HG03469 (cell line): ENCODE data around the gene TOP2A.

Experiments used
- ATAC-seq: cut with Tn5 transposase; IDR thresholded peaks from one replicate; pipeline ENCODE4 v1.9.1; 2021; ENCODE audit warnings: mild to moderate bottlenecking, moderate library complexity, moderate number of reproducible peaks; ENCODE audit not compliant: unreplicated experiment

TOP2A gene

DNA sequence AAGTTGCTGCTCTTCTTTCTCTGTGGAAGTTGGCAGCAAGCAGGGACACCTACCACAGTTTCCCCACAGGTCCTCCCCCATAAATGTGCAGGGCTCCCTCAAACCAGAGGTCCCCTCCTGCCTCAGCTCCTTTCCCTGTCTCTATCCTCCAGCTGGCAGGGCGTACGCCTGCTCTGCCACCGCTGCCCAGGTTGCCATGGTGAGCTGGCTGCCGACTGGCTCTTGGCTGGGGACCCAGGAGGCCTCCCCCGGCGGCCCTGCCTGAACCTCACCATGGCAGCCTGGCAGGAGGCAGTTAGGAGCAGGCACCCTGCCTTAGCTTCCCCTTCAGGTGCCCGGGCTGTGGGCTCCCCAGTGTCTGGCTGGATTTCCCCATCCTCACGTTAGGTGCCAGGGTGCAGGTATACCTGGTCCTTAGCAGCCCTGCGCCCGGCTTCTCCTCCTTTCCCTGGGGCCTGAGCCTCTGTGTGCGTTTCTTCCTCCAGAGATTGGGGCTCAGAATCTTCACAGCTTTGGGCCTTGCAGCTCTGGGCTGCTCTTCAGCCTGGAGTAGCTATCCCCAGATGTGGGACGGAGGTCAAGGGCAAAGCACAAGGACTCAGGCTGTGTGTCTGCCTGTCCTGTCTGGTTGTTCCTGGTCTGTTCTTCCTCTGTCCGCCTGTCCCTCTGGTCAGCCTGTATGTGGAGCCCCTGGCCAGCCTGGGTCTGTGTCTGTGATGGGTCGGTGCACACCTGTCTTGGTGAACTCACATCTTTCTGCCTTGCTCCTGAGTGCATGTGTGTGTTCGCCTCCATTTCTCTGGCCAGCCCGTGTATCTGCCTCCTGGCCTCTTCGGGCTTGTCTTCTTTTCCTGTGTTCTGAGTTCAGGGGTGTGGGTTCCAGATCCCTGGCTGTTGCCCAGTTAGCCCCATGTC is 68.9 kb downstream of the TOP2A start:
- ATAC-seq = no peak

DNA sequence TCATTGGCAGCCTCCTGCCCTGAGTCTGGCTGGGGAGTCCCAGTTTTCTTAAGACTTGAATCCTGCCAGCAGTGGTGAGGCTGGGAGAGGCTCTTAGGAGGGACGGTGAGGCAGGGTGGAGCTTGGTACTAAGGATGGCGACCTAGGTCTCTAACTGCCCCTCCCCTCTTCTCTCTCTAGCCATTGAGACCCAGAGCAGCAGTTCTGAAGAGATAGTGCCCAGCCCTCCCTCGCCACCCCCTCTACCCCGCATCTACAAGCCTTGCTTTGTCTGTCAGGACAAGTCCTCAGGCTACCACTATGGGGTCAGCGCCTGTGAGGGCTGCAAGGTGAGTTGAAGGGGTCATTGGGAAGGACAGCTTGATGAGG is 69.6 kb downstream of the TOP2A start:
- ATAC-seq = no peak

DNA sequence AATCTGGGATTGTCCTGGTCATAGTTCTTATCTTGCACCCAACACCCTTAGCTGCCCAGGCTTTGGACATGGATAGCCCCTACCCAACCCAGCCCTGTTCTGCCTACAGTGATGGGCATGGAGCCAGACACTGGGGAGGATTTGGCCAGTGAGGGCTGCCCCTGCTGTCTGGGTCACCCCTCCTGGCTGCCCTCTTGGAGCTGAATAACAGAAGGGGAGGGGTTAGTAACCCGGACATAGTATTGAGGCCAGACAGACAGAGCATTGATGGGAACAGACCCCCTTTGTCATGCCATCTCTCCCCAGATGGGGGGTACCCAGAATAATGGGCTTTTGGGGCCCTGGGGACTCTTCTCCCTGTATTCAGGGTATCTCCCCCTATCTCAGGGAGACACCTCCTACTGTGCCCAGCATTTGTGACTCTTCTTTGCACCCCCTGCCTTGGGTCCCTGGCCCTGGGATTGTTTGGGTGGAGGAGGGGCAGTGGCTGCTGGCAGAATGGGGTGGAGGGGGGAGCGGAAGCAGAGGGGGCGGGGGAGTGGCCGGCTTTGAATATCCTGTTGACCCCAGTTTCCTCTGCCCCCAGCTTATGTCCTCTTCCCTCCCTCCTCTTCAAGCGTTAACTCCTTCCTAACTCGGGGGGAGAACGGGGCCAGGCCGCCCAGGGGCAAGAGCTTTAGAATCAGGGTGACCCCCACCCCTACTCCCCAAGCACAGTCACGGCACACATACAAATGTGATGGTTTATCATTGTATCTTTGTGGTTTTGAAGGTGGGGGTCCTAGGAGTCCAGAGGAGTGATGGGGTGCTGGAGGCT is 70.2 kb downstream of the TOP2A start:
- no peak for ATAC-seq

DNA sequence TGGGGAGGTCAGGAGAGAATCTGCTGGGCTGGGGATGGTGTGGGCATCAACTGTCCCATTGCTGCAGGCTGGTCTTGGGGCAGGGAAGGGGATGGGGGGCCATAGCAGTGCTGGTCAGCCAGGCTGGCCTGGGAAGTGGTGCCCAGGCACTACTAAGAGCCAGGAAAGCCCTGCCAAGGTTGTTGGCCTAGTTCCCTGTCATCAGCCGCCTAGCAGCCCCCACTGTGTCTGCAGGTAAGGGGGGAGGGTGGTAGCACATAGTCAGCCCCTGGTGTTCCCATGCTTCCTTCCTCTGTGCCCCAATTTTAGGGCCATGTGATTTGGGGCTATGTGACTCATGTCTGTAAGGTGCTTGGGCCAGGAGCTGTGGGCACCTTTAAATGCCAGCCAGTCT is 70.9 kb downstream of the TOP2A start:
- no peak for ATAC-seq

DNA sequence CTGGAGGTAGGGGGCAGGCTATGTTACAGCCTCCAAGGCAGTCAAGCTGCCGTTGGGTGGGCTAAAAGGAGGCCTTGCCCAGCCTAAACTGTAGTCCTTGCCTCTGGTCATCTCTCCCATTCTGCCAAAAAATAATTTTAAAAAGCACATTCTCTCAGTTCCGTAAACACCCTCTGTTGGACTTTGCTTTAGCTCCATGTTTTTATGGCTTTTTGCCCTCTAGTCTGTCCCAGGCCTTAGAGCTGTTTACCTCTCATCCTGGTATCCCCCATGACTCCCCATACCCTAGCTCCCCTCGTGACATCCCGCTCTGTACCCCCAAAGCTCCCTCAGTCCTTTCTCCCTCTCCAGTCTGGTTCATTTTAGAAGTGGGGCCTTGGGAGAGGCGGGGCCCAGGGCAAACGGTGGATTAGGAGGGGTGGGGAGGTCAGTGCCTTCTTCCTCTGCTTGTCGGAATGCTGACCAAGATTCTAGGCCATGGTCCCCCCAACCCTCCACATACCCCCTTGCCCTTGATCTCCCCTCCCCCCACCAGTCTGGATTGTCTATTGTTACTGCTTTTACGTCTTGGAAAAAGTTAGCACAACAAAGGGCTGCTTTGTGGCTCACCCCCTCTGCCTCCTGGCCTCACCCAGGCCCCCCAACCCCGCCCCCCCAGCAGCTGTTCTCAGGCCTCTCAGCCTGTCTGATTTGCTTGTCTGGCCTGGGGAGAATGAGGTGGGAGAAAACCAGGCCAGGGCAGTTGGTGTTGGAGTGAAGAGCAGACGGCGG is 71.5 kb downstream of the TOP2A start:
- no peak for ATAC-seq

DNA sequence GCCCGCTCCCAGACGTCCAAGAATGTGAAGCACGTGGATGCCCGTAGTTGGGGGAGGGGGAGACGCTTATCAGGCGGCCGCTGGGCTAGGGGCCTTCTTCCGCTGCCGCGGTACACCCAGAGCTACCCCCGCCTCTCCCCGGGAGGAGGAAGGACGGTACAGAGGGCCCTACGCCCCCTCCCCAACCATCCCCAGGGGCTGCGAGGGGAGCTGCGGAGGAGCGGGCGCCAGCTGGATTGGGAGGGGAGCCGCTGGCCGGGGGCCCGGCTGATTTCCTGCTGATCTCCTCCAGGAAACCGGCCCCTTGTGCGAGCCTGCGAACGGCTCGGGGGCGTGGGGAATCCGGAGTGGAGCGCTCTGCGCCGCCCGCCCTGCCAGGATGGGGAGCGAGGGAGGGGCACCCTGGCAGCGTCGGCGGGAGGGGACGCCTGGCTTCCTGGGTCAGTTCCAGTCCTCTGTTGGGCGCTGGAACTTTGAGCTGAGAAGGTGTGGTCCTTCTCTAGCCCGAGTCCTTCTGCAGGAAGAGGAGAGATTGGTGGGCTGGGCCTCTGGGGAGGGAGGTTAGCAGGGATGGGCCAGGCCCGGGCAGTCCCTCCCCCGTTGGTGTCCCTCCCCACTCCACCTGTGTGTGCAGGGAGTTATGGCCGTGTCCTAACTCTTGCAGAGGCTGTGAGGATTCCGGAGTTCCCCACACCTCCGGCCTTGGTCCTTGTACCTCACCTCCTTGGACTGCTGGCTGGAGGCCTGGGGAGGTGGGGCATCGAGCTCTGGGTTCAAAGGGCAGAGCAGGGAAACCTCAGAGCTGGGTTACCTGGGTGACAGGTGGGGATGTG is 72.3 kb downstream of the TOP2A start:
- ATAC-seq = no peak

DNA sequence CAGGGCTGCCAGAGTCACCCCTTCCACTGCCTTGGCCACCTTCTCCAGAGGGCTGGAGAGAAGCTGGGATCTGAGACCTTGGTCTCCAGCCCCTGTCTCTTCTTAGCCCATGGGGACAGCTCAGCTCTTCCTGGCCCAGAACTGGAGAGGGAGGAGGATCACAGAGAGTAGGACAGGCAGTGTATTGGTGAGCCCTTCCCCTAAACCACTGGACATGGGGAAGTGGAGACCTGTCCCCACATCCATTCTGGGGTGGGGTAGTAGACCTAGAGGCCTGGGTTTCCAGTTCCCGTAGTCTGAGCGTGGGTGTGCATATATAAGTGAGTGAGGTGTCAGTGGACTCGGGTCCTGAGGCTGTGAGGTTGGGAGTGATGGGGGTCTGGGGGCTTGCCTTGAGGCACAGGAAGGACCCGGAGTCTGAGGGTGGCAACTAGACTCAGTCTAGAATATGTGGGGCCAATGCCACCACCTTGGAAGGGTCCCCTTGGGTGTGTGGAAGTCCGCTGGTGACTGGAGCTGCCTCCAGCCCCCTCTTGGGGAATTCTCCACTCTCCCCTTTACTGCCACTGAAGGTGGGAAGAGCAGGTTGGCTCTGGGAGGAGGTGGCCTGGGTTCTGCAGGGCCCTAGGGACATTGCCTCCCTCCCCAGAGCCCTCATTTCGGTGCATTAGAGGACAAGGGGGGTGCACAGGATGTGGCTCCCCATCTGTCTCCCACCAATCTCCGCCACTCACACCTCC is 73.1 kb downstream of the TOP2A start:
- ATAC-seq = no peak

DNA sequence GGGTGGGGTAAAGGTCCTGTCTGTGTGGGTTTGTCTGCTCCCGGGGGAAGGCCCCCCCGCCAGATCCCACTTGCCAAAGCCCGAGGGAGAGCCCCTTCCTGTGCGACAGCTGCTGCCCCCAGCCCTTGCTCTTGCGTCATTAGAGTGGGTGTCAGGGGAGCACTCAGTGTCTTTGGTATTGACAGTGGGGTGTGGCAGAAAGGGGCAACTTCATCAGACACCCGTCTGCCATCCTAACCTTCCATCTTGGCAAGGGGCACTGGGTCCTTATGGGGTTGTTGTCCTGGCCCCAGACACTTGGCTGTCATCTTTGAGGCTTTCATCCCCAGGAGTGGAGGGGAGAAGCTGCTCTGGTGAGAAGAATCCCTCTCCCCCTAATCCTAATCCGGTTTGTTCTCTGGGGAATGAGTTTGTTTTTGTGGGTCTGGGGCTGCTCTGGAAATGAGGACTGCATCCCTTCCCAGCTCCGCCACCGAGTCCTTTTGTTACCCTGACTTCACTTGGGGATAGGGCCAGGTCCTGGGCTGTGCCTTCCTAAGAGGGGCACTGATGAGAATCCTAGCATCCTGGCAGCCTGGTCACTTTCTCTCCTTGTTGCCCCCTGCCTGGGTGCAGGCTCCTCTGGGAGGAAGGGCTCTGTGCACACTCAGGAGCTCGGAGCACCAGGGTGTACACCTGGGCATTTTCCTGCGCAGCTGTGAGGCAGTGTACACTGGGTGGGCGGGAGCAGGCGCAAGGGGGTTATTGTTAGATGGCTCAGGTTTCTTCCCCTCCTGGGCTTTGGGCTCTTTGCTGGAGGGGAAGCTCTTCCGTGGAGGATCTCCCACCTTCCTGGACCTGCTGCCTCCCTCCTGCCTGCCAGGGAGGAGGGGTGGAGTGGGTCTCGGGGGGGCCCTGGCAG is 74.2 kb downstream of the TOP2A start:
- ATAC-seq = no peak

DNA sequence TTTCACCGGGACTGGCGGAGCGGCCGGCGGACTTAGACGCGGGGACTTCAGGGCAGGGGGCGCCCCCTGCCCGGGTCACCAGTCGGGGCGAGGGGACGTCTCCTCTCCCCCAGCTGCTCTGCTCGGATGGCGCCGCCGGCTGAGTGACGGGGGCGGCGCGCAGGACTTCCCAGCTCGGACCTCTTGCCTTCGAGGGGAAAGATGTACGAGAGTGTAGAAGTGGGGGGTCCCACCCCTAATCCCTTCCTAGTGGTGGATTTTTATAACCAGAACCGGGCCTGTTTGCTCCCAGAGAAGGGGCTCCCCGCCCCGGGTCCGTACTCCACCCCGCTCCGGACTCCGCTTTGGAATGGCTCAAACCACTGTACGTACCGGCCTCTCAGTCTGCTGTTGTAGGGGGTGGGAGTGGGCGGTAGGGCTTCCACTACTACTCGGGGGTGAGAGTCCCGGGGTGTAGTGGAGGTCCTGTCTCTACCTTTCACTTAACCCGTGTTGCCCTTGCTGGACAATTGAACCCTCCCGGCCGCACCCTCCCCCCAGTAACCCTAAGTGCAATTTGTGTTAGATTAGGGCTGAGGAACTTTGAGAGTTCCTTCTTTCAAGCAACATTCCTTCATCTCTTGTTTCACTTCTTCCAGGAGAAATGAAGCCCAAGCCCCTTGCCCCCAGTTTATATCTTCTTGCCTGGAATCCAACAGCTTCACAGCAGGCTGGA is 75.0 kb downstream of the TOP2A start:
- ATAC-seq = no peak

DNA sequence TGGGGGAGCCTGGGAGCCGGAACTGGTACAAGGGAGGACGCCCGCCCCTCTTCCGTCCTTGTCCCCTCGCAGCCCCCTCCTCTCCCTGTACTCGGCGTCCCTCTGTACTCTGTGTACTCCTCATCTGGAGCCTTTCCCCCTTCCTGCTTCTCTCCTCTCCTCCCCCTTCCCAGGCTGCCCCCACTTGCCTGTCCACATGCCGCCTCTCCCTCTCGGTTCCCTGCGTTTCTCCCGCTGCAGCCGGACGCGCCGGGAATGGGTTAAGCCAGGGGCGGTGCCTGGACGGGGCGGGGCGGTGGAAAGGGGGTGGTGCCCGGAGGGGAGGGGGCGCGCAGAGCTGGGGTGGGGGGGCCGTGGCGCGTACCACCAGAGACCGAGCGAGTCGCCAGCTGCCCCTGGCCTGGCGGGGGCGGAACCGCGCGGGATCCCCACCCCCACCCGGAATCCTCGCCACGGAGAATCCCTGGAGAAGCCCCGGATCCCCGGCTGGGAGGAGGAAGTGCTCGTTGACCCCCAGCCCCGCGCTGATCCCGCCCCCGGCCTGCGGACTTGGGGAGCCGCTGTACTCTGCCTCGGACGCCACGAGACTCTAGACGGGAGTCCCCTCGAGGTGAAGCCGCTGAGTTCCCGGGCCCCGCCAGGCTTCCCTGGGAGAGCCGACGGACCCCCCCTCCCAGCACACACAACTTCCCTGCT is 75.7 kb downstream of the TOP2A start:
- no peak for ATAC-seq

DNA sequence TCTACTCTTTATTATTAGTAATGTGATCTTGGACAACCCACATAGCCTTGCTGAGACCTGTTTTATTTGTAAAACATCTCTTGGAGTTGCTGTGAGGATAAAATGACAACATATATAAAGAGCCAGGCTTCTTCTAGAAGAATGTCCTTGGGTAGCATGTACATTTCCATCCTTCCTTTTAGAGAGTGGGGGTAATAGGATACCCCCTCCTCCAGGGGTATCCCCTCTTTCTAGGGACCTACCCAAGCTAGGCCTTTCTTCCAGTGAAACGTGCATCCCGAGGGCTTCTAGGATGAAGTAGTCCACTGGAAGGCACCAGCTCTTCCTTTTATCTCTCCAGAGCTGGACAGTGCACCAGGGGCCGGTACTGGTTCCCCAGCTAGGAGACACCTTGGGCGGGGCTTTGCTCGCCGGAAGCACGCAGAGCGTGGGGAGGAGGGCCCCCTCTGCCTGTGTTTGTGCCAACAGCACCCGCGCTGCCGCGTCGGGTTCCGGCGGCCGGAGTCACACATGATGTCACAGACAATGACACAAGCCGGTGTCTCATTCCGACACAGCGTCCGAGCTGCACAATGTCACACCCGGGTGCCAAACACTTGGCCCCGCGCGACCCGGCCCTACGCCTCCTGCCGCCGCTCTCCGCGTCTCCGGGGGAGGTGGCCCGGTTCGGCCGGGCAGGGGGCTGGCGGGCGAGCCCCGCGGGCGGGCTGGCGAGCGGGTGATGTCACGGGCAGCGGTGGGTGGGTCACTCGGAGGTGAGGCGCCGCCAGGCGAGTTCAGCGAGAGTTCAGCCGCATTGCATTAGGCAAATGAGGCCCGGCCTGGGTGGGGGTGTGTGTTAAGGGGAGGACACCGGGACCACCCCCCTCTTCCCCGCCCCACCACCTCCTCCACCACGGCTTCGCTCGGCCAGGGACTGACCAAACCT is 76.6 kb downstream of the TOP2A start:
- ATAC-seq = peak; percentile 40

DNA sequence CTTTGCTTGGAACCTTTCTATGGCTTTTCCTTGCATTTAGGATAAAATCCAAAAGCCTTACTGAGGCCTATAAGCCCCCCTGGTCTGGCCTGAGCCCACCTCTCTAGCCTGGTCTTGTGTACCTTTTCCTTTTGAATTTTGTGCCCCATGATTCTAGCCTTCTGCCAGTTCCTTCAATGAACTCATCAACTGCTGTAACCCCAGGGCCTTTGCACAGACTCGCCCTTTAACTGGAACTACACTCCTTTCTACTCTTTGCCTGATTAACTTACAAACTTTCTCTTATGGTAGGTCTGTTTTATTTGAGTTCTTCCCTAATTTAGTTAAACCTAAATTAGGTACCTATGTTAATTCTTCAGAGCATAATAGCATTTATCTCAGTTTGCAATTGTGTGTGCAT is 77.4 kb downstream of the TOP2A start:
- ATAC-seq = no peak

DNA sequence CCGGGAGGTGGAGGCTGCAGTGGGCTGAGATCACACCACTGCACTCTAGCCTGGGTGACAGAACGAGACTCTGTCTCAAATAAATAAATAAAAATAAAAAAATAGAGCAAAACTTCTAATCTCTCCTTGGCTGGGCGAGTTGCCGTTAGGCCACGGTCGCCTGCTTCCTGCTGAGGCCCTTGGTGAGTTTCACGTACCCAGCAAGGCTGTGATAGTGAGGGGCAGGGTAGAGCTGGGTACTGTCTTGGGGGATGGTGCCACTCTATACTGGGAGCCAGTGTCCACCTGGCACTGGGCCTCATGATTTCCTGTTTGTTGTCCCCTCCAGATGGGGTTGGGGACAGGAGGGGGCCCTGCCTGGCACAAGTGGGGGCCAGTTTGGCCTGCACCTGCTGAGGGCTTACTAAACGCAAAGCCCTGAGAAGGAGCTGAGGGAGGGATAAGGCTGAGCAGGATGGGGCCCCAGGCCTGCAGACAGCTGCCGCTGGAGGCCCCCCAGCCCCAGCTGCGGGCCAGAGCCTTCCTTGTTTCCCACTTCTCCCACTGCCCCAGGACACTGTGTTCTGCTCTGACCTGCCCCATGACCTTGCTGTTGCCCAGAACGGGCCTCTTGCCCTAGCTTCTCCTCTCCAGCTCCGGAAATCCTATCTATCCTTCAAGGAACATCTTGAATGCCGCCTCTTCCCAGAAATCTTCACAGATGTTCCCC is 78.6 kb downstream of the TOP2A start:
- no peak for ATAC-seq
